AG04450 (cell line): ENCODE measurements around the gene MISP. TPM values are rescaled to one million over a fixed set of nuclear protein-coding genes. Genes with fewer than 3 reads are reported as not detected.

Experiments
- CTCF ChIA-PET: fragments of 300-600, 350-600 bp; formaldehyde crosslinking; extraction: SDS; loops from one replicate; lab custom pipeline; 2022; ENCODE audit warnings: antibody characterized with exemption, inconsistent platforms; lab: Charles Lee
- POLR2A ChIA-PET: fragments of 350-600 bp; formaldehyde crosslinking; extraction: SDS; loops from one replicate; lab custom pipeline; 2021; ENCODE audit warnings: antibody characterized with exemption, inconsistent platforms; lab: Yijun Ruan, JAX
- DNase-seq: peaks from one replicate; pipeline ENCODE4 v3.0.0-alpha.2; 2011; ENCODE audit warnings: low read depth, low spot score
- H3K27ac ChIP-seq: one replicate; pipeline ENCODE4 v1.5.1; 2012; ENCODE audit warnings: low read depth, low read length, control low read depth
- H3K27me3 ChIP-seq: one replicate; pipeline ENCODE4 v1.6.0; 2012; ENCODE audit warnings: low read length; ENCODE audit not compliant: control insufficient read depth, insufficient read depth
- H3K4me3 ChIP-seq: 2 replicates; pipeline ENCODE4 v1.5.1; 2011; ENCODE audit warnings: mild to moderate bottlenecking, low read depth, low read length, control low read depth
- H3K9me3 ChIP-seq: 2 replicates; pipeline ENCODE4 v1.5.1; 2012; ENCODE audit warnings: low read length; ENCODE audit not compliant: control insufficient read depth, insufficient read depth
- CTCF ChIP-seq: IDR thresholded peaks from 2 replicates; pipeline ENCODE4 v1.5.1; 2011; ENCODE audit warnings: low read depth, low read length, control low read depth, inconsistent platforms
- polyA plus RNA-seq: library from polyadenylated mRNA; depleted of rRNA; stranded (reverse); fragments of >200 nt; gene quantifications from 2 replicates; pipeline ENCODE4 v1.2.3, GENCODE V29; 2011

The MISP gene
- polyA plus RNA-seq, 1 experiment: 0.09 TPM

DNA sequence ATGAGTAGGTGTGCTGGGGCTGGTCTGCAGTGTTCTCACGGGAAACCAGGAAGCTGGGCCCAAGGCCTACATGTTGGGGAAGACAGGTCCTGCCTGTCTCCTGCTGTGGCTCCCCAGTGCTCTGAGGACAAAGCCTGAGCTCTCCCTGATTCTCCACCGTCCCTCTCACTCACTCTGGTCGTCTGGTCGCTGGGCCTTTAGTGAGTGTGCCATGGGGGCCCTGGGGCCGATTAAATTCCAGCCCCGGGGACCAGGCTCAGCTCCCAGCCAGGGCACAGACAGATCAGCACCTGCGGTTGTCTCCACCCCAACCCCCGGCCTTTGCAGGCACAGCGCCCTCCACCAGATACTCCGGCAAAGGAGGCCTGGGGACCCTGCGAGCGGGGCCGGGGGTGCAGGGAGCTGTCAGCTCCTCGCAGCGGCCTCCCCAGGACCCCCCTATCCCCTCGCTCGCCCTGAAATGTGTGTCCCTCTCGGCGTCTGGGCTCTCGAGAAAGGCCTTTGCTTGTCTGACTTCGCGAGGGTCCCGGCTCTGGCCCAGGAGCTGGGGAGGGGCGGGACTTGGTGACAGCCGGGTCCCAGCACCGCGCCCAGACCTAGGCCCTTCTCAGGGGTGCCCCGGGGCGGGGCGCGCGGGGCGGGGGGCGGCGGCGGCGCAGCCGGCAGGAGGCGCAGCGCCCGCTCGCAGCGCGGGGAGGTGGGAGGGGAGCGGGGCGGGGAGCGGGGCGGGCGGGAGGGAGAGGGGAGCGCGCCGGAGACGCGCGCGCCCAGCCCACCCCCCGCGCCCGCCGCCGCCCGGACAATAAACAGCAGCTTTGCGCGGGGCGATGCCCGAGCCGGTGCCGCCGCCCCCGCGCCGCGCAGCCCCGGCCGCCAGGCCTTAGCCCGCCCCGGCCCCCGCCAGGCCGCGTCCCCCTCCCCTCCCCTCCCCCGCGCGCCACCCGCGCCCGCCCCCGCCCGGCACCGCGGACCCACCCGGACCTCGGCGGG lies 42.5 kb upstream of the MISP start, which contains the start of gene PALM:
Gene PALM, plus strand, starts transcription at position 782 of the 990 bp plus-strand sequence. CDS start 212 bp downstream, outside the sequence.
- Histone ChIP-seq H3K27ac (no peak within 1 kb of the TSS), H3K9me3 (peaks cover 15% of the 10 kb centered on the region), H3K27me3 (peaks cover 21% of the 10 kb centered on the region), H3K4me3 (peak within 1 kb of the TSS; percentile 53)
- no peak for TF ChIP-seq CTCF
- CTCF ChIA-PET: interaction anchor here (0.6 to 0.7 kb wide), 2 partner anchors 26 to 28 kb away, joined by 3 to 4 read pairs; no protein-coding TSS in a partner anchor
- POLR2A ChIA-PET: interaction anchor here (0.6 kb wide), 1 partner anchor 45 kb away, joined by 3 read pairs; no protein-coding TSS in a partner anchor
- no peak for DNase-seq

DNA sequence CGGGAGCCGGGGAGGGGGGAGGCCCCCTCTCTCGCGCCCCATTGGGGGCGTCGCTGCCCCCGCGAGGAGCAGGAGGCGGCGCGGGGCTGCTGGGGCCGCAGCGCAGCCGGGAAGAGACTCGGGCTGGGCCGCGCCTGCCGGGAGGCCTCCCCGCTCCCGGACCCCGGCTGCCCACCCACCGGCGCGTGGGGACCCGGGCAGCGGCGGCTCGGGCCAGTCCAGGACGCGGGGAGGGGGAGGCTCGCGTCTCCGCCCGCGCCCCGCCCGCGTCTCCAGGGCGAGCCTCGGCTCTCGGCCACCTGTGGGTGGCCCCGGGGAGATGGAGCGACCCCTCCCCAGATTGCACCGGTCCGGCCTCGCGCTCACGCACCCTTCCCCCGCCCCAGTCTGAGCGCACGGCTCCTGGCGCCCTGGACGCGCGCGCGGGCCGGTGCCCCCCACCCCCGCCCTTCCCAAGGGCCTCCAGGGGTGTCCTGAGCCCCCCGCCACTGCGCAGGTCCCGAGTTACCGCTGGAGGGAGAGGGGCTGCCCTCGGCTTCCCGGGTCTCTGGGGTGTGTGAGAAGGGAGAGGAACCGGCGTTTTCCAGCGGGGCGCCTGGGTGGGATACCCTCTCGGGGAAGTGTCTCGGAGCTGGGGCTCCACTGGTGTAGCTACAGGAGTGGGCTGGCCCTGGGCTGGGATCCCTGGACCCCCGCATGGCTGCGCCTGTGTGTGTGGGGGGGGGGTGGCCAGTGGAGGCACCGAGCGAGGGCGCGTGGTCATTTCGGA lies 41.5 kb upstream of the MISP start:
- POLR2A ChIA-PET: interaction anchor here (0.6 kb wide), 1 partner anchor 44 kb away, joined by 3 read pairs; no protein-coding TSS in a partner anchor
- Histone ChIP-seq H3K27ac (no peak overlapping the region), H3K4me3 (peak overlapping the region; percentile 53), H3K27me3 (peaks cover 18% of the 10 kb centered on the region), H3K9me3 (peaks cover 8% of the 10 kb centered on the region)
- TF ChIP-seq CTCF: no peak
- DNase-seq: no peak
- CTCF ChIA-PET: interaction anchor here (0.6 to 0.7 kb wide), 2 partner anchors 25 to 29 kb away, joined by 3 to 4 read pairs; no protein-coding TSS in a partner anchor

DNA sequence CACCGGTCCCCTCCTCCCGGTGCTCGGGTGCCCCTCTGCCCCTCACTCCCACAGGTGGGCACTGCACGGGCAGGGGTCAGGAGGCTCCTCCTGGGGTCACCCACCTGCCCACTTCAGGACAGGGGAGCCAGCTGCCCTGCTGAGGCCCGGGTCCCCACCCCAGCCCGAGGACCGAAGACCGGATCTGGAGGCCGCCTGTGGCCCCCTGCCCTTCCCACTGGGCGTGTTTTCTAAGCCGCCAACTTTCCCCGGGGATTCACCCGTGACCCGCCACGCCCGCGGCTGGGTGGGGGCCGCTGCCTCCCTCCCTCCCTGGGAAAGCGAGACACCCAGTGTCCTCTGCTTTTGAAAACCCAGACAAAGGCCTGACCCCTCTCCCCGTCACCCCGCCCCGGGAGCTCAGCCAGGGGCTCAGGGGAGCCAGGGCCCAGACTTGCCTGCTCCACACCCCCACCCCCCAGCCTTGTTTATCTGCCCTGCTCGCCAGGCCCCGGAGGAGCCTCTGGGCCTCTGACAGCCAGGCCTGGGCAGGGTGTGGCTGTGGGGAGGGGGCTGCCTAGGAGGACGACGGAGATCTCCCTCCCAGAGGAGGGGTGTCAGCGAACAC lies 40.8 kb upstream of the MISP start:
- peaks cover 14% of the 10 kb centered on the region for H3K9me3 ChIP-seq
- peak overlapping the region; percentile 53 for H3K4me3 ChIP-seq
- no peak for DNase-seq
- ChIA-PET CTCF (no interaction called here), POLR2A (no interaction called here)
- H3K27me3 ChIP-seq: peaks cover 17% of the 10 kb centered on the region
- no peak for TF ChIP-seq CTCF
- no peak overlapping the region for H3K27ac ChIP-seq

GRCh38 chr19:710767-711166 lies 40.1 kb upstream of the MISP start:
- POLR2A ChIA-PET: interaction anchor here (0.6 kb wide), 1 partner anchor 19 kb away, joined by 4 read pairs; no protein-coding TSS in a partner anchor
- H3K9me3 ChIP-seq: peaks cover 21% of the 10 kb centered on the region
- CTCF ChIA-PET: no interaction called here

More at GRCh38 chr19:710767-711166, 40.1 kb upstream of the MISP start:
- Histone ChIP-seq H3K27me3 (peaks cover 17% of the 10 kb centered on the region), H3K27ac (no peak overlapping the region), H3K4me3 (no peak overlapping the region)
- no peak for DNase-seq
- no peak for TF ChIP-seq CTCF
